Mesothelial cell of epicardium (in vitro differentiated cells): ENCODE results near the gene MEGF11. TPM values are rescaled to one million over a fixed set of nuclear protein-coding genes. Genes with fewer than 3 reads are reported as not detected.
"Not testable (repeated sequence)": the region's sequence is repeated elsewhere in the genome, so short reads cannot be mapped to it uniquely, and the experiment has no call there.

Experiments
- DNase-seq, 2 experiments: peaks; one replicate each; pipeline ENCODE4 v3.0.0; 2021; ENCODE audit warnings: low spot score in 2 of 2; ENCODE audit not compliant: unreplicated experiment in 2 of 2
- H3K27ac Mint-ChIP-seq: 2 replicates; pipeline ENCODE4 v1.8.0; 2021; ENCODE audit warnings: mixed read lengths
- H3K27me3 Mint-ChIP-seq: 2 replicates; pipeline ENCODE4 v1.8.0; 2021; ENCODE audit warnings: low read depth, mixed read lengths
- H3K36me3 Mint-ChIP-seq: 2 replicates; pipeline ENCODE4 v1.8.0; 2021; ENCODE audit warnings: mixed read lengths
- H3K4me1 Mint-ChIP-seq: 2 replicates; pipeline ENCODE4 v1.8.0; 2021; ENCODE audit warnings: mixed read lengths
- H3K4me3 Mint-ChIP-seq: 2 replicates; pipeline ENCODE4 v1.8.0; 2021; ENCODE audit warnings: mild to moderate bottlenecking, moderate library complexity, mixed read lengths
- H3K9me3 Mint-ChIP-seq: 2 replicates; pipeline ENCODE4 v1.8.0; 2021; ENCODE audit warnings: mixed read lengths
- total RNA-seq: library from RNA; stranded (reverse); gene quantifications from 3 replicates; pipeline ENCODE4 v1.2.1, GENCODE V29; 2021
- TF ChIP-seq, protein P1 (sequence below): fragments of 200-600 bp; sonication (generic); IDR thresholded peaks from one replicate; pipeline ENCODE4 v1.5.0; 2021; ENCODE audit warnings: antibody characterized with exemption; ENCODE audit not compliant: unreplicated experiment

Gene MEGF11
- total RNA-seq, 1 donor from 2014 or later, result 3.7 TPM

DNA sequence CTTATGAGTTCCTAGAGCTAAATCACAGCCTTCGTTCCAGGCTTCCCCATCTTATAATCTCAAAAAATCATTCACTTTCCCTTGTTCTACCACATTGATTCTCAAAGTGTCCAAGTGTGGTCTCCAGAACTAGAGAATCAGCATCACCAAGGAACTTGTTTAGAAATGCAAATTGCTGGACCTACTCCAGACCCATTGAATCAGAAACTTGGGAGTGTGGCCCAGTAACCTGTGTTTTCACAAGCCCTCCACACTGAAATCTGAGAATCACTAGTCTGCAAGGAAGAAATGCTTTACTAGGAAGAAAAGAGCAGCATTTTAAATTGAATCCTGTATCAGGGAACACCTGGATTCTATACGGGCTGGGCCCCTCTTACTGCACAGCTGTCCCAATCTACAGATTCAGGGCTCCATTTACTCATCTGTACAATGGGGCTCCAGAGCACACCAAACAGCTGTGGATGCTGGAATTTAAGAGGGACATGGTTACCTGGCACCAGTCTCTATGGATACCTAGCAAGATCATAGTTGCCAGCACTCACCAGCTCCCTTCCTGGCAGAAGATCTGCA lies 3.9 kb downstream of the MEGF11 start:
- Mint-ChIP-seq H3K27ac (no peak overlapping the region), H3K4me3 (no peak overlapping the region), H3K27me3 (peaks cover 88% of the 10 kb centered on the region), H3K9me3 (no peaks in the 10 kb centered on the region), H3K36me3 (no peaks in the 10 kb centered on the region), H3K4me1 (peaks cover 13% of the 10 kb centered on the region)
- TF ChIP-seq, protein P1, sequence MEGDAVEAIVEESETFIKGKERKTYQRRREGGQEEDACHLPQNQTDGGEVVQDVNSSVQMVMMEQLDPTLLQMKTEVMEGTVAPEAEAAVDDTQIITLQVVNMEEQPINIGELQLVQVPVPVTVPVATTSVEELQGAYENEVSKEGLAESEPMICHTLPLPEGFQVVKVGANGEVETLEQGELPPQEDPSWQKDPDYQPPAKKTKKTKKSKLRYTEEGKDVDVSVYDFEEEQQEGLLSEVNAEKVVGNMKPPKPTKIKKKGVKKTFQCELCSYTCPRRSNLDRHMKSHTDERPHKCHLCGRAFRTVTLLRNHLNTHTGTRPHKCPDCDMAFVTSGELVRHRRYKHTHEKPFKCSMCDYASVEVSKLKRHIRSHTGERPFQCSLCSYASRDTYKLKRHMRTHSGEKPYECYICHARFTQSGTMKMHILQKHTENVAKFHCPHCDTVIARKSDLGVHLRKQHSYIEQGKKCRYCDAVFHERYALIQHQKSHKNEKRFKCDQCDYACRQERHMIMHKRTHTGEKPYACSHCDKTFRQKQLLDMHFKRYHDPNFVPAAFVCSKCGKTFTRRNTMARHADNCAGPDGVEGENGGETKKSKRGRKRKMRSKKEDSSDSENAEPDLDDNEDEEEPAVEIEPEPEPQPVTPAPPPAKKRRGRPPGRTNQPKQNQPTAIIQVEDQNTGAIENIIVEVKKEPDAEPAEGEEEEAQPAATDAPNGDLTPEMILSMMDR, result no peak
- DNase-seq, result no peak

DNA sequence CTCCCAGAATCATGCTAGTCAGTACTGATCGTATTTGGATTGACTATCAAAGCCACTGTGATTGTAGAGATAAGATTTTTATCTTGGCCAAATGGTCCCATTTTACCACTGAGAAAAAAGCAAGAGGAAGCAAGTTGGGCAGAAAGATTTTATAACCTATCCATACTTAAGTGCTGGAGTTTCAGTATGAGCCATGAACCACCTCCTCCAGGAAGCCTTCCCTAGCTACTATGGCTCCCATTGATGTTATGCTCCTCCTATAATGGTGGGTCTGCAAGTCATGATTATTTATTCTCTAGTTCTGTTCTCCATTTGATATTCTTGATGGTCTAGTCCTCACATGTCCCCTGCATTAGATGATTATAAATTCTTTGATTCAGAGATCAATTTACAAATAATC lies 6.6 kb downstream of the MEGF11 start:
- DNase-seq, result no peak
- no peak overlapping the region for H3K27ac Mint-ChIP-seq
- peaks cover 85% of the 10 kb centered on the region for H3K27me3 Mint-ChIP-seq
- no peaks in the 10 kb centered on the region for H3K4me1 Mint-ChIP-seq
- TF ChIP-seq, protein P1, result no peak
- no peaks in the 10 kb centered on the region for H3K9me3 Mint-ChIP-seq
- no peak overlapping the region for H3K4me3 Mint-ChIP-seq
- H3K36me3 Mint-ChIP-seq, result no peaks in the 10 kb centered on the region

- peaks cover 78% of the 10 kb centered on the region for H3K27me3 Mint-ChIP-seq
- H3K27ac Mint-ChIP-seq, H3K9me3 Mint-ChIP-seq, DNase-seq, H3K36me3 Mint-ChIP-seq, H3K4me1 Mint-ChIP-seq, H3K4me3 Mint-ChIP-seq: not testable (repeated sequence)
These were observed 7.7 kb downstream of the MEGF11 start for GRCh38 chr15:66245832-66246231.

GRCh38 chr15:66241908-66242285 lies 11.7 kb downstream of the MEGF11 start:
- Mint-ChIP-seq H3K4me1 (no peaks in the 10 kb centered on the region), H3K27ac (no peak overlapping the region), H3K27me3 (peaks cover 53% of the 10 kb centered on the region), H3K4me3 (no peak overlapping the region), H3K36me3 (no peaks in the 10 kb centered on the region), H3K9me3 (no peaks in the 10 kb centered on the region)
- TF ChIP-seq, protein P1, result no peak
- DNase-seq, result no peak

- no peak overlapping the region for H3K27ac Mint-ChIP-seq
- no peak for DNase-seq
- H3K27me3 Mint-ChIP-seq, result peaks cover 54% of the 10 kb centered on the region
- no peaks in the 10 kb centered on the region for H3K9me3 Mint-ChIP-seq
- H3K36me3 Mint-ChIP-seq, result no peaks in the 10 kb centered on the region
- H3K4me1 Mint-ChIP-seq, result no peaks in the 10 kb centered on the region
- TF ChIP-seq, protein P1, result no peak
- H3K4me3 Mint-ChIP-seq, result no peak overlapping the region
These were observed 12.3 kb downstream of the MEGF11 start for GRCh38 chr15:66241087-66241907.

DNA sequence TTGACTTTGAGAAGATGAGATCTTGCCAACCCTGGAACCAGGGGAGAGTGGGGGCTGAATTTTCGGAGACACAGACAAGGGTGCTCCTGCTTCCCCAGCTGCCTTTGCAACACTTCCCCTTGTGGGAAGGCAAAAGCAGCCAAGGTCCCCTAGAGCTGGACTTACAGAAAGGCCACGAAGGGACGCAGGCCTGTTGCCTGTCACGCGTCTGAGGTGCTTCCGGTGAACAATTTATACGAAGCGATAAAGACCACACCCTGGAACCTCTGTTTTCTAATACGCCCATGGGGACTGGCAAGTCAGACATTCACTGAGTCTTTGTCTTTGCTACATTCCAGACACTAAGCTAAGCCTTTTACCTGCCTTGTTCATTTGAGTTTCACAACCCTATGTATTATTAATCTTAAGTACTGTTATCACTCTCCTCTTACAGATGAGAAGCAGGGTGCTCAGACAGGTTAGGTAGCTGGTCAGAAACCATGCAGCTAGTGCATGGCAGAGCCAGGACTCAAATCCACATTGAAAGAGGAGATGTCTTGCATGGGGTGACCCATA lies 13.2 kb downstream of the MEGF11 start:
- H3K27me3 Mint-ChIP-seq, result peaks cover 54% of the 10 kb centered on the region
- H3K4me1 Mint-ChIP-seq, result no peaks in the 10 kb centered on the region
- H3K27ac Mint-ChIP-seq, result no peak overlapping the region
- TF ChIP-seq, protein P1, result no peak
- no peaks in the 10 kb centered on the region for H3K36me3 Mint-ChIP-seq
- no peak for DNase-seq
- no peaks in the 10 kb centered on the region for H3K9me3 Mint-ChIP-seq
- no peak overlapping the region for H3K4me3 Mint-ChIP-seq
